Measurements from ENCODE around the gene POU3F2.

POU3F2 gene

DNA sequence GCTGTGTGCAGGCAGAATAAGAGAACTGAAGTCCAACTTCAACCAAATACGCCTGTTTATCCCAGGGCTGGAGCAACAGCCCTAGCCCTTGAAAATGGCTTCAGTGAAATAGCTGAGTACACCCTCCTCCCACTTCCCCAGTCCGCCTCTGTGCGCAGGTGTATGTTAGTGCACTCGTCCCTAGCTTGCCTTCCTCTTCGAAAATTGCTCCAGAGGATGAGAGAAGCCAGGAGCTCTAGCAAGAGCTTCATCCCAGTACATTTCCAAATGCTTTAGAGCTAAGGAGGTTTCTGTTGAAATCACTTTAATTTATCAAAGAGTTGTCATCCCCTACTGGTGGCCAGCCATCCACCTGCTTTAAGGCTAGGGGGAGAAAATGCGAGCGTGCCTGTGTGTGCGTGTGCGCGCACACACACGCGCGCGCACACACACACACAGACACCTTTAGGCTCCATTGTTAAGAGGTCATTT, 5.4 kb upstream of the POU3F2 start:
- CTCF ChIA-PET: no interaction called here
- DNase-seq (ENCODE audit: low read depth, low spot score): no peak
- POLR2A ChIA-PET: no interaction called here
- TF ChIP-seq, protein P1, sequence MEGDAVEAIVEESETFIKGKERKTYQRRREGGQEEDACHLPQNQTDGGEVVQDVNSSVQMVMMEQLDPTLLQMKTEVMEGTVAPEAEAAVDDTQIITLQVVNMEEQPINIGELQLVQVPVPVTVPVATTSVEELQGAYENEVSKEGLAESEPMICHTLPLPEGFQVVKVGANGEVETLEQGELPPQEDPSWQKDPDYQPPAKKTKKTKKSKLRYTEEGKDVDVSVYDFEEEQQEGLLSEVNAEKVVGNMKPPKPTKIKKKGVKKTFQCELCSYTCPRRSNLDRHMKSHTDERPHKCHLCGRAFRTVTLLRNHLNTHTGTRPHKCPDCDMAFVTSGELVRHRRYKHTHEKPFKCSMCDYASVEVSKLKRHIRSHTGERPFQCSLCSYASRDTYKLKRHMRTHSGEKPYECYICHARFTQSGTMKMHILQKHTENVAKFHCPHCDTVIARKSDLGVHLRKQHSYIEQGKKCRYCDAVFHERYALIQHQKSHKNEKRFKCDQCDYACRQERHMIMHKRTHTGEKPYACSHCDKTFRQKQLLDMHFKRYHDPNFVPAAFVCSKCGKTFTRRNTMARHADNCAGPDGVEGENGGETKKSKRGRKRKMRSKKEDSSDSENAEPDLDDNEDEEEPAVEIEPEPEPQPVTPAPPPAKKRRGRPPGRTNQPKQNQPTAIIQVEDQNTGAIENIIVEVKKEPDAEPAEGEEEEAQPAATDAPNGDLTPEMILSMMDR (IDR thresholded peaks at IDR 0.05; ENCODE audit: insufficient read depth, low read length, missing control alignments): no peak
- H3K4me3 ChIP-seq (ENCODE audit: low read depth, low read length): no peak overlapping the region

DNA sequence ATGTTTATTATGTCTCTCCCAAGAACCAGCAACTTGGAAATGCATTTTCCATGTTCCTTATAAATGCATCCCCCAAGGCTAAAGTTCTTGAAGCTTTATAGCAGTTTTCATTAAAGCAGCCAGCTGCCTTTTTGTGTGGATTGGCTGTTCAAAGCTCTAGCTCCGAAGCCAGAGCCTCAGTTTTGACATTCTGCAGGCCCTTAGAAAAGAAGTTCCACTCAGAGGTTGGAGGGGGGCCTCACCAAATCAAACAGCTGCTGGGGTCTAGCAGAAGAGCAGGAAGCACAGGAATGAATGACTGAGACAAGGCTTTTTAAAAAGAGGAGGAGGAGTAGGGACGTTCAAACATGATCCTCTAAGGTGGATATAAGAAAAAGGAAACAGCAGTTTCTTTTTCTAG, 4.2 kb upstream of the POU3F2 start:
- DNase-seq (ENCODE audit: low read depth, low spot score): no peak
- POLR2A ChIA-PET: no interaction called here
- CTCF ChIA-PET: no interaction called here
- TF ChIP-seq, protein P1 (IDR thresholded peaks at IDR 0.05; ENCODE audit: insufficient read depth, low read length, missing control alignments): no peak
- no peak overlapping the region for H3K4me3 ChIP-seq (ENCODE audit: low read depth, low read length)

DNA sequence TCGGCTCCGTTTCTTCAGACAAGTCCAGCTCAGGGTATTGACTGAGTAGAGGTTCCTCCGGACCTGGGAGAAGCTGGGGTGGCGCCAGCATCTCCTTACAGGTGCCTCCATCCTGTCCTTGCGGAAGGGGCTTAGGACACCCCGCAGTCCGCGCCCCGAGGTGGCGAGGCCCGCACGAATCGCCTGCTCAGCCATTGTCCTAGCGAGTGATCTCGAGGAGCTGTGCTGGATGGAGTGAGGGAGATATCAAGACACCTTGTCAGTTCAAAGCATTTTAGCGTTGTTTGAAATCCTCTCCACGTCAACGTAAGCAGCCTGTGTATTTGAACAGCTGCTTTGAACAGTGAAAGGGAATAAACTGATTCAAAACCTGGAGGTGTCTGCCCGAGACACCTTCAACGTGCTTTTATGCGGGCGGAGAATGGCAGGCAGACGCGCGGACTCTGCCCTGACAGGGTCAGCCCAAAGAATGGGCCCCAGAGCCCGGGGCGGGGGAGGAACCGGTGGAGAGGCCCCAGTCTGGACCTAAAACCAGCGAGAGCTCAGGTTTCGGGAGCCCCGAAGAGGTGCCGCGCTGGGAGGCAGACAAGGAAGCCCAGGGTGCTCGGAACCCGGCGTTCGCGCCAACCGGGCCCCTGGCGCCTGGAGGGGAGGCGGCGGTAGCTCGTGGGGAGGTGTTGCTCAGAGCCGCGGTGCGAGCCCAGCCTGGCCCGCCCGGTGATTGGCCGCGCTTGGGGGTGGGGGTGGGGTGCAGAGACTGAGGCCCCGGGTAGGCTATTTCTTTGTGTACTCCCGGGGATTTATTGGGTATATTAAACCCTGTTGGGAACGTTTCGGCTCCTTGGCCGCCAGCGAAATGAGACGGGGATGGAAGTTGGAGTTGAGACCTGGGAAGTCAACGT, 3.1 kb upstream of the POU3F2 start:
- ChIA-PET CTCF (no interaction called here), POLR2A (no interaction called here)
- TF ChIP-seq, protein P1 (IDR thresholded peaks at IDR 0.05; ENCODE audit: insufficient read depth, low read length, missing control alignments): no peak
- no peak overlapping the region for H3K4me3 ChIP-seq (ENCODE audit: low read depth, low read length)
- no peak for DNase-seq (ENCODE audit: low read depth, low spot score)

DNA sequence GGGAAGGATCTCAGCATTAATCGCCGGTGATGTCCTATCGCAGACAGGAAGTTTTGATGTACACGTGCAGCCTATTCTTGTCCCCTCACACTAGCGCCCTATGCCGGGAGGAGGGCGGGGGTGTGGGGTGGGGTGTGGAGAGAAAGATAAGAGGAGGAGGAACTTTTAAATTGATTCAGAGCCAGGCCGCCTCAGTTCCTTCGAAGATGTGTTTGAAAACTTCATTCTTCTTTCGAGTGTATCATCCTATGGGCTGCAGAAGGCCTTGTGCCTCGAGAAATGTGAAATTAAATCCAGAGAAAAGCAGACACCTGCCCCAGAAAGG, 2.5 kb upstream of the POU3F2 start:
- ChIA-PET CTCF (no interaction called here), POLR2A (no interaction called here)
- no peak overlapping the region for H3K4me3 ChIP-seq (ENCODE audit: low read depth, low read length)
- TF ChIP-seq, protein P1 (IDR thresholded peaks at IDR 0.05; ENCODE audit: insufficient read depth, low read length, missing control alignments): no peak
- DNase-seq (ENCODE audit: low read depth, low spot score): no peak

DNA sequence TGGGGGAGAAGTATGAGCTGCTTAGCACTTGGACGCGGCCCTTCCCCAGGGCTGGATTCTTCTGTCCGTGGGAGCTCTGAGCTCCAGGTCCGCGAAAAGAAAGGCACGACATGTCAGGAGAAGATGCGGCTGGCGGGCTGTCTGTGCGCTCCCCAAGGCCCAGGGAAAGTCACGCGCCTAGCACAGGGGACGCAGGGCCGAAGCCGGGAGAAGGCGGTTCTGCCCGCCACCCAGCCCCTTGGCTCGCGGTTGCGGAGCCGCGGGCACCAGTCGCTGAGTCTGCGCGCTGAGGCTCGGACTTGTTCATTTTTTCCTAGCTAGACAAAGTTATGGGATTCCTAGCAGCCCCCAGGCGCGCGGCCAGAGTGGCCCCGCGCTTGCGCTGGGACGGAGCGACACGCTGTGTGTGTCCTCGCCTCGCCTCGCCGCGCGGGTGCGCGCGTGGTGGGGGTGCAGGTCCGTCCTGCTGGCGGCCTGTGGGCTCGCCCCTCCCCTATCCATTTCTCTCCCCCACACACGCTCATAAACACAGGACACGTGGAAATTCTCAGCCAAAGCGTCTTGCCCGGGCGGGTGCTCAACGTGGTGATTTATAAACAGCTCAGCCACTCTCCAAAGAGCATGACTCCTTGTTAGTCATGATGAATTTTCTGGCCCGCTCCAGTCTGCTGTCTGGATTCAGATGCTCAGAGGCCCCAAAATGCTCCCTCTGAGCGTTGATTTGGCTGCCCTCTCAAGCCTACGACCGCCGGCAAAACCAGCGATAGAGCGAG, 1.9 kb upstream of the POU3F2 start:
- ChIA-PET POLR2A (no interaction called here), CTCF (interaction anchor here (1.2 kb wide), 1 partner anchor 287 kb away, joined by 3 read pairs; no protein-coding TSS in a partner anchor)
- DNase-seq (ENCODE audit: low read depth, low spot score): peak; percentile 10
- TF ChIP-seq, protein P1 (IDR thresholded peaks at IDR 0.05; ENCODE audit: insufficient read depth, low read length, missing control alignments): no peak
- peak overlapping the region; percentile 59 for H3K4me3 ChIP-seq (ENCODE audit: low read depth, low read length)

DNA sequence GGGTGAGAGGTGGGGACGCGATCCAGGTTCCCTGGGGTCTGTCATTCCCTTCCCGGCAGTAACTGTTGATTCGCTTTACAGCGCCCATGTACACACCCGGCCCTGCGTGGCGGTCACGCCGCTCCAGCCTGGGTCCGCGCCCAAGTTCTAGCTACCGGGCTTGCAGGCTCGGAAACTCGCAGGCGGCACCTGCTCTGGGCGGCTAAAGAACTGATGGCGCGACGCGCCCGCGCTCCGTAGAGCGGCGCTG, 1.4 kb upstream of the POU3F2 start:
- TF ChIP-seq, protein P1 (IDR thresholded peaks at IDR 0.05; ENCODE audit: insufficient read depth, low read length, missing control alignments): no peak
- CTCF ChIA-PET: interaction anchor here (1.2 kb wide), 1 partner anchor 286 kb away, joined by 3 read pairs; no protein-coding TSS in a partner anchor
- H3K4me3 ChIP-seq (ENCODE audit: low read depth, low read length): peak overlapping the region; percentile 59
- POLR2A ChIA-PET: no interaction called here
- DNase-seq (ENCODE audit: low read depth, low spot score): no peak
